Type B pancreatic cell (in vitro differentiated cells): ENCODE measurements around the gene NOX5. TPM values are rescaled to one million over a fixed set of nuclear protein-coding genes. Genes with fewer than 3 reads are reported as not detected.

Experiments used
- DNase-seq: peaks from one replicate; pipeline ENCODE4 v3.0.0; 2021; ENCODE audit warnings: mixed read lengths; ENCODE audit not compliant: unreplicated experiment; ENCODE audit errors: extremely low spot score
- H3K27ac Mint-ChIP-seq: 2 replicates; pipeline ENCODE4 v1.8.0; 2021; ENCODE audit warnings: mild to moderate bottlenecking, mixed read lengths
- H3K27me3 Mint-ChIP-seq: 2 replicates; pipeline ENCODE4 v1.8.0; 2021; ENCODE audit warnings: mixed read lengths
- H3K36me3 Mint-ChIP-seq: 2 replicates; pipeline ENCODE4 v1.8.0; 2021; ENCODE audit warnings: mixed read lengths
- H3K4me1 Mint-ChIP-seq: one replicate; pipeline ENCODE4 v1.8.0; 2021; ENCODE audit warnings: mixed read lengths; ENCODE audit not compliant: unreplicated experiment
- H3K4me3 Mint-ChIP-seq: 2 replicates; pipeline ENCODE4 v1.8.0; 2021; ENCODE audit warnings: mild to moderate bottlenecking, mixed read lengths
- H3K9me3 Mint-ChIP-seq: 2 replicates; pipeline ENCODE4 v1.8.0; 2021; ENCODE audit warnings: mixed read lengths
- CTCF ChIP-seq: fragments of 200-600 bp; sonication (generic); conservative IDR thresholded peaks from 2 replicates; pipeline ENCODE4 v1.5.0; 2021; ENCODE audit warnings: antibody characterized with exemption, mild to moderate bottlenecking
- total RNA-seq: library from RNA; stranded (reverse); gene quantifications from 2 replicates; pipeline ENCODE4 v1.2.1, GENCODE V29; 2021; ENCODE audit warnings: low replicate concordance

NOX5 gene
- total RNA-seq, 1 donor from 2014 or later, result not detected

- no peak overlapping the region for H3K27ac Mint-ChIP-seq
- H3K36me3 Mint-ChIP-seq, result no peaks in the 10 kb centered on the region
- no peak for DNase-seq
- H3K27me3 Mint-ChIP-seq, result peaks cover 8% of the 10 kb centered on the region
- H3K9me3 Mint-ChIP-seq, result peaks cover 7% of the 10 kb centered on the region
- H3K4me3 Mint-ChIP-seq, result no peak overlapping the region
- peaks cover 12% of the 10 kb centered on the region for H3K4me1 Mint-ChIP-seq
- no peak for TF ChIP-seq CTCF
Measured at GRCh38 chr15:69104050-69104750, 89.7 kb downstream of the NOX5 start.

GRCh38 chr15:69105451-69105985, 91.0 kb downstream of the NOX5 start:
- TF ChIP-seq CTCF, result no peak
- H3K27me3 Mint-ChIP-seq, result peaks cover 9% of the 10 kb centered on the region
- H3K4me1 Mint-ChIP-seq, result peaks cover 11% of the 10 kb centered on the region
- no peak for DNase-seq
- H3K4me3 Mint-ChIP-seq, result no peak overlapping the region
- H3K9me3 Mint-ChIP-seq, result peaks cover 7% of the 10 kb centered on the region
- no peak overlapping the region for H3K27ac Mint-ChIP-seq
- no peaks in the 10 kb centered on the region for H3K36me3 Mint-ChIP-seq

- TF ChIP-seq CTCF, result no peak
- no peak overlapping the region for H3K27ac Mint-ChIP-seq
- no peaks in the 10 kb centered on the region for H3K36me3 Mint-ChIP-seq
- DNase-seq, result no peak
- peaks cover 9% of the 10 kb centered on the region for H3K27me3 Mint-ChIP-seq
- peaks cover 7% of the 10 kb centered on the region for H3K9me3 Mint-ChIP-seq
- no peak overlapping the region for H3K4me3 Mint-ChIP-seq
- H3K4me1 Mint-ChIP-seq, result peaks cover 7% of the 10 kb centered on the region
Measured at GRCh38 chr15:69107025-69107620, 92.6 kb downstream of the NOX5 start.

Other genes starting within 250 kb of the NOX5 start
- 167 and 222 TPM in 2 replicates for gene ANP32A, start 193.8 kb upstream of the NOX5 start, total RNA-seq
- not detected in 2 replicates for gene SPESP1, start 84.2 kb upstream of the NOX5 start, total RNA-seq
- 32.6 and 33.8 TPM in 2 replicates for gene GLCE, start 145.9 kb downstream of the NOX5 start, total RNA-seq